GM23338 (cell line): ENCODE measurements around the gene PCBP3.

Experiments used
- CREB1 ChIP-seq: fragments of 250-450 bp; sonication (Bioruptor Pico); IDR thresholded peaks from 2 replicates; pipeline ENCODE4 v1.5.0; 2020; ENCODE audit warnings: low read depth, mild to moderate bottlenecking, moderate library complexity
- CTCF ChIP-seq, 2 experiments: fragments of 200-600 bp in 1 of 2; sonication (generic) in 1 of 2; conservative IDR thresholded peaks; 2 replicates each; pipeline versions ENCODE4 v1.5.1 to v1.6.1; 2016 to 2017; ENCODE audit warnings: antibody characterized with exemption in 2 of 2, low read depth in 2 of 2, mild to moderate bottlenecking in 2 of 2, moderate library complexity in 1 of 2
- EZH2 ChIP-seq: fragments of 200-600 bp; sonication (generic); IDR thresholded peaks from one replicate; pipeline ENCODE4 v1.8.0; 2017; ENCODE audit warnings: antibody characterized with exemption, mild to moderate bottlenecking, low read depth; ENCODE audit not compliant: unreplicated experiment
- JUNB ChIP-seq: IDR thresholded peaks from one replicate; pipeline ENCODE4 v1.6.1; 2016; ENCODE audit warnings: antibody characterized with exemption; ENCODE audit not compliant: unreplicated experiment
- NANOG ChIP-seq: IDR thresholded peaks from 2 replicates; pipeline ENCODE4 v1.6.1; 2016; ENCODE audit warnings: antibody characterized with exemption, borderline replicate concordance
- POLR2AphosphoS5 ChIP-seq: IDR thresholded peaks from 2 replicates; pipeline ENCODE4 v1.6.1; 2016; ENCODE audit warnings: antibody characterized with exemption, low read depth
- REST ChIP-seq: IDR thresholded peaks from one replicate; pipeline ENCODE4 v1.6.1; 2018; ENCODE audit warnings: antibody characterized with exemption; ENCODE audit not compliant: unreplicated experiment
- STAT1 ChIP-seq: IDR thresholded peaks from one replicate; pipeline ENCODE4 v1.6.1; 2016; ENCODE audit warnings: antibody characterized with exemption; ENCODE audit not compliant: unreplicated experiment

DNA sequence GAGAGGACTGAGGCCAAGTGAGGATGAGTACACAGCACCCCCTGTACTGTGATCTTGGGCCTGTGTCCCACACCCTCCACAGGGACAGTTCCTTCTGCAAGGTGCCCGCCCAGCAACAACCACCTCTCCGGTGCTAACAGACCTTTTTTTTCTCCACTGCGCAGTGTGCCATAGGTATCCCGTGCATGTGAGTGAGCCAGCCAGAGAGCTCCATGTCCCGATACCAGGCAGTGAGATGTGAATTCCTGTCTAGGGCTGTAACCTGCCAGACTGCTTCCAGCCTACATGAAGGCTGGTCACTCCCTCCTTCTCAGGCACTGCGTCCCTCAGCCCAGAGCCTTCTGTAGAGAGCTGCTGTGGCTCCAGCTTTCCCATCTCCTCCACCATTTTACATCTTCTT lies 56.9 kb downstream of the PCBP3 start:
- no peak for TF ChIP-seq CTCF (conservative IDR thresholded peaks at IDR 0.05; ENCODE audit: low read depth in 2 of 2)
- TF ChIP-seq CREB1, result no peak
- no peak for TF ChIP-seq EZH2
- TF ChIP-seq POLR2AphosphoS5, result no peak
- no peak for TF ChIP-seq REST
- TF ChIP-seq STAT1, result no peak
- TF ChIP-seq JUNB, result no peak
- TF ChIP-seq NANOG, result no peak
